ENCODE data around the gene METTL13.

Gene METTL13, protein sequence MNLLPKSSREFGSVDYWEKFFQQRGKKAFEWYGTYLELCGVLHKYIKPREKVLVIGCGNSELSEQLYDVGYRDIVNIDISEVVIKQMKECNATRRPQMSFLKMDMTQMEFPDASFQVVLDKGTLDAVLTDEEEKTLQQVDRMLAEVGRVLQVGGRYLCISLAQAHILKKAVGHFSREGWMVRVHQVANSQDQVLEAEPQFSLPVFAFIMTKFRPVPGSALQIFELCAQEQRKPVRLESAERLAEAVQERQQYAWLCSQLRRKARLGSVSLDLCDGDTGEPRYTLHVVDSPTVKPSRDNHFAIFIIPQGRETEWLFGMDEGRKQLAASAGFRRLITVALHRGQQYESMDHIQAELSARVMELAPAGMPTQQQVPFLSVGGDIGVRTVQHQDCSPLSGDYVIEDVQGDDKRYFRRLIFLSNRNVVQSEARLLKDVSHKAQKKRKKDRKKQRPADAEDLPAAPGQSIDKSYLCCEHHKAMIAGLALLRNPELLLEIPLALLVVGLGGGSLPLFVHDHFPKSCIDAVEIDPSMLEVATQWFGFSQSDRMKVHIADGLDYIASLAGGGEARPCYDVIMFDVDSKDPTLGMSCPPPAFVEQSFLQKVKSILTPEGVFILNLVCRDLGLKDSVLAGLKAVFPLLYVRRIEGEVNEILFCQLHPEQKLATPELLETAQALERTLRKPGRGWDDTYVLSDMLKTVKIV

DNA sequence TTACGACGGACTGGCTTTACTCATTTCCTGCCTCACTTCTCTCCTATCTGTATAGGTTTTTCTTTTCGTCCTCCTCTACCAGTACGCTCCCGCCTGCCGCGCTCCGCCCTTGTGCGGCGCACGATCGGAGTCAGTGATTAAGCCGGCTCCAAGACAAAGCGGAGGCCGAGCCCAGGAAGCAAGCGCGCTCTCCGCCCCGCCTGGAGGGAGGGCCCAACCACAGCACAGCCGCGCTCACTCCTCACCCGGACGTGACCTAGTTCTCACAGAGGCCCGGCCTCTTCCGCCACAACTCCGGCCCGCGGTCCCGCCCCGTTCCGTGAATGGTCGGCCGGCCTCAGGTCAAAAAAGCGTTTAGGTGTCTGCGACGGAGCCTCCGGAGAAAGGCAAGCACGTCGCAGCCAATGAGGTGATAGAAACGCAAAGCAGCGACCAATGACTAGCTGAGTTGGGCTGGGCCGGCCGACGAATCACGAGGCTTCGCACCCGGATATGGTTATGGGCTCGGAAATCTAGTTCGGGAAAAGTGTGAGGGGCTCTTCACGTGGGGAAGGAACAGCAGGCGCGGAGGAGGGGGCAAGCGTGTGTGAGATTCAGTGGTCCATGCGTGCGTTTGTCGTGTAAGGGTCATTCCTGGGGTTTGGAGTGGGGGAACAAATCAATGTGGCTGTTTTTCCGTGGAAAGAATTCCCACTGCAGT, at the start of gene METTL13:
METTL13 (plus strand) TSS at position 485 of the 700 bp plus-strand sequence. CDS start 308 bp downstream, outside the sequence.
- DNase-seq: peak; percentile 100

DNA sequence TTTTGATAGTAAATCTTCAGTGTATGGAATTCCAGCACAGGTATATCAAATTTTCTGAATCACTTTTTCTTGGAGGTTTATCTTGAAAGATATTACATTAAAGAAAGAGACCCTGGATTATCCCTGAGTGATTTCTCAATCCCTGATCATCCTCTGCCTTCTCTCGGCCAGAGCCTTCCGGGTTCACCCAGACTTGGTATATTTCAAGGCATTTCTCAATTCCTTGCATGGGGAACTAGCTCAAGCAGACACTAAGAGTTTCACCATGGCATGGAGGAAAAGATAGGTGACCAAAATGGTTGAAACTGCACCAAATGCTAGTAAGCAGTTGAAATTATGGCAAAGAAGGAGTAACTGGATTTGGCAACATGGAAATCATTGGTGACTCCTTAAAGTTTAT, 45.3 kb upstream of the METTL13 start:
- DNase-seq: no peak

DNA sequence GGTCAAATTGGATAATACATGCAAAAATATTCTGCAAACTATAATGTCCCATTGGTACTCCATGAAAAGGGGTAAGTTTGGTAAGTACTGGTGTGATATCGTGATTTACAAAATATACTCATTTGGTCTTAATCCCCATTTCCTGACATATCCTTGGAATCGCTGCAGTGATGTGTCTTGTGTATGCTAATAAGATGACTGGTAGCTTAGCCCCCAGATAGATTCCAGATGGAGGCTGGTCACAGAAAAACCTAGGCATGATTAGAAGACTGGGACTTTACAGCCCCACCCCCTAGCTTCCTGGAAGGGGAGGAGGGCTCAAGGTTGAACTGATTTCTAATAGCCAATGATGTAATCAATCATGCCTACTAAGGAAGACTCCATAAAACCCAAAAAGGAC, 42.5 kb upstream of the METTL13 start:
- DNase-seq: no peak

DNA sequence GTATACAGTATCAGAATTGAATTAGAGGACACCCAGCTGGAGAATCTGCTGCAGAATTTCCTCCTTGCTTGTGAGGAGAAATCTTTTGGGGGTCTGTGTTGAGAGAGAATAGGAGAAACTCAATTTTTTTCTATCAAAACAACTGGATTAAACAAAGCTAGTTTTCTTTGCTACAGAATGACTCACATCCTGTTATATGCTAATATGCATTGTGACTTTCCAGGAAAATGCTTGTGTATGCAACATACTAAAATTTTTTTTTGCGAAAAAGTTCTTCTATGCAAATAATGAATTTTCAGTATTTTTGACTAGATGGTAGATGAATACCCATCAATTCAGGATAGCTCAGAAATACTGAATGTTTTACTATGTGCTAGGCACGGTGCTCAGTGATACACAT, 41.8 kb upstream of the METTL13 start:
- no peak for DNase-seq

DNA sequence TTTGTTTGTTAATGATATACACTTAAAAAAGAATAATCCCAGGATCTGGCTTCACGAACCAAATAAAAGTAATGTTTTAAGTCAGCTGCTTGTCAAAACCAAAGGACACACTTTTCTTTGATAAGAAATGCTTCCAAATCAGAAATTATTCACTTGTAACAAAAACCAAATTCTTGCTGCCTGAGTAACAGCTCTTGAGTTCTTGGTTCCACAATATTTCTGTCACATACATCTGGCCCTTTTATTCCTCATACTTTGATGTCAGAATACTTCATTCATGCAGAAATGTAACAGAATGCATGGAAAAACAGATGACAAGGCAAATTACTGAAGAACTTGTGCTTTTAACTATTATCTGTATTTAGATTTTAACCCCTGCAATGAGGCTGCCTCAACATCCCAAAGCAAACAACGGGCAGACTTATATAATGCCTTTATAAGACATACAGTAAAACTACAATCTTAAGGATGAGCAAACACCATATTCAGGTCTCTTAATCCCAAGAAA, 41.0 kb upstream of the METTL13 start:
- no peak for DNase-seq

DNA sequence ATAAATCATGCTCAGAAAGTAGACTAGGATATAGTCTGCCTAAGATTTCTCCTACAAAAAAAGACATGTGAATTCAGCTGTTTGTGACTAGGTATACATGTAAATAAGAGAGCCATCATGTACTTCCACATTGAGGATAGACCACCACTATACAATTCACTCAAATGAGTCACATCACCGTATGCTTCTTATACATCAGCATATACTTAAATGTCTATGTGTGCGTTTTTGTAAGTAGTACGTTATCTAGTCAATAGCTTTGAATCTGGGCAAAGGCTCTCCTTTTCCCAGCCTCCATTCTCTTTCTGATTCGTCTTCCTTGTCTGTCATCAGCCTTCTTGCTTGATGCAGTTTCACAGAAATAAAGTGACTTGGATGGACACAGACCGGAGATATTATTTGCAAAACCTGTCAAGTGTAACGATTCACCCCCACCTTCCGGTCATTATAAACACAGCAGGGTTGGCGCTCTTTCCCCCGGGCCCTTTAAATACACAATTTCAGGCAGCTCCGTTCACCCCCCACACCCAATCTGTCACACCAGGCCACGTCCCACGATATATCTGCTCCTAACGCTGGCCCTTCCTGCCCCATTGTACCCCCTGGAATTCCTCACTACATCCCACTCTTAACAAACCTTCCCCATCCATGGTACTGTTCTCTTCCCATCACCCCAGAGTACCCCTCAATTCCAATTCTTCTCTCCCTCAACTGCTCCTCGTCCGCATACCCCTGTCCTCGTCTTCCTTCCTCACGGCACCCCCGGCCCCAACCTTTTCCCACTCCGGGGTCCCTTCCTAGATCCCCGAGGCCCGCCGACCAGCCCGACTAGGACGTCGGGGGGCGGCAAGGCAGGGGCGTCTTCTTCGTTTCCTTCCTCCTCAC, 40.2 kb upstream of the METTL13 start:
- no peak for DNase-seq

DNA sequence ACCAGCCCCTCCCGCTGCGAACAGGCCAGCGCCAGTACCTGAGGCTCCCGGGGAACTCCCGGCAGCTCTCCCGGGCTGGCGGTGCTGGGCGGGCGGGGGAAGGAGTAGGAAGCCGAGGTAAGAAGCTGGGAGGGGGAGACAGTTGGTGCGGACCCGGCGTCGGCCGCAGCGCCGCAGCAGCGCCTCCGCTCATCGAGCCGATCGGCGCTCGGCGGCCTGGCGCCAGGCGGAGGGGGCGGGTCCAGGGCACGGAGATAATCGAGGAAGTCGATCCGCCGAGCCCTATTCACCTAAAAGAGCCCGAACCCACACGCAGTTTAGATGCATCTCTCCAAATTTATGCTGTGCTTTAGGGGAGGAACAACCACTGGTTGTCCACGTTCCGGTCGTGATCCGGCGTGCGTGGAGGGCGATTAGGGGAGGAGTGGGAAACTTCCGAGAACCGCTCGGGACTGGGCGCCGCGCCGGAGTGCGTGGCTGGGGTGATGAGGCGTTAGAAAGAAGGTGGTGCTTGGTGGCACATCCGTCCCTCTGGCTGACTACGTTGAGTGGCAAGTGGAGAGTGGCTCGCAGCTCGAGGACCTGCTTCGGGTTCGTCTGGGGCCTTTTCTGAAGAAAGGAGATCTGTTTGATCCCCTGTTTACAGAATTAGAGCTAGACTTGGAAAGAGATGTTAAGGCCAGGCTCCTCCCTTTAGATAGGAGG, 39.4 kb upstream of the METTL13 start, which contains the start of gene VAMP4:
VAMP4 (minus strand) TSS at position 194 of the 705 bp plus-strand sequence. CDS start 3,651 bp downstream, outside the sequence.
- peak; percentile 88 for DNase-seq

DNA sequence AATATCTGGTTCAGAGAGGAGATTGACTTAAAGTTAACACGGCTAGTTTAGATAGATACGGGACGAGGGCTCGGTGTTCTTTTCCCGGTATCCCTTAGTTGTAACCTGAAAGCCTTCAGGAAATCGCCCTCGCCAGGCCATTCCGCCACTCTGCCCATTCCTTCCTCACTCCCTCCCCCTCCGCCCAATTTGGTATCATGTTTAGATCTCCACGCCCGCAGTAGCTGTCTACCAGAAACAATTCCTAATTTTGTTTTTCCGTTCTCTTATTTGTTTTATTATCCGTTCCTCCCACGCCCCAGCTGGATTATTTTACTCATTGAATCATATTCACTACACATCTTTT, 38.9 kb upstream of the METTL13 start:
- DNase-seq: peak; percentile 63

DNA sequence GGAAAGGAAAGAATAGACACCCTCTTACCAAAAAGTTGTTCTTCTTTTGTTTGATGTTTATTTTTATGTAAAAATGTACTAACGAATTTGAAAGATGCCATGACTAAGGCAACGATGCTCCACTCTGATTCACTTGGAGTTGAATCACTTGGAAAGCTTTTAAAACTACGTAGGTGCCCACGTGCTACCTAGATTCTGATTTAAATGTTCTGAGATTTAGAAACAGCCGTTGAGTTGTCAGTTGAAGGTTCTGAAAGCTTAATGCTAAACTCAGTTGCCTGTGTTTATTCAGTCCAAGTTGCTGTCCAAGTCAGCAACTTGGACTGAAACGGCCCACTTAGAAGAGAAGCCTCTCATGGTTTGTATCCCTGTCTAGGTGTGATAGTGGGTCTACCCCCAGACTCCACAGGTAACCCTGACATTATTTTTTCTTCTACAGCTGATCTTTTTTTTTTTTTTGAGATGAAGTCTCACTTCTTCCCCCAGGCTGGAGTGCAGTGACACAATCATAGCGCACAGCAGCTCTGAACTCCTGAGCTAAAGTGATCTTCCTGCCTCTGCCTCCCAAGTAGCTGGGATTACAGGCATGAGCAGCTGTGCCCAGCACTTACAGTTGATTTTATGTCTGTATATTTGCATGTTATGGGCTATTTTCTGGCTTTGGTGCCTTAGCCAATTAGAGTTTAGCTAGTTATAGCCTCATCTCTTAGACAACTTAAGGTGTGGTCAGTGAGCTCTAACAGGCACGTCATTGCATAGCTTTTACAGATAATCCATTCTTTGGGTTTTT, 38.2 kb upstream of the METTL13 start:
- DNase-seq: peak; percentile 40

DNA sequence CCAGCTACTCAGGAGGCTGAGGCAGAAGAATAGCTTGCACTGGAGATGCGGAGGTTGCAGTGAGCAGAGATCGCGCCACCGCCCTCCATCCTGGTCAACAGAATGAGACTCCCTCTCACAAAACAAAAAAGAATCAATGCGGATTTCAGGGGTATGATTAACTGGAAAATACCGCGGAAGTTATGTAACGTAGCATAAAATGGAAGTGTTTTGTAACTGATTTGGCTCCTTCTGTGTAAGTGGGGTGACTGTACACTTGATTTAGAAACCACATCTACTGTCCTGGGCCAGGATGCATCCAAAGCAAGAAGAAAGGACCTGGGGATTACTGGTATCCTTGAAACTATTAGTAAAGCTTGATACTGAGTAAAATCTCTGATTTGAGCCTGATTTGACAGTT, 36.5 kb upstream of the METTL13 start:
- DNase-seq: no peak

DNA sequence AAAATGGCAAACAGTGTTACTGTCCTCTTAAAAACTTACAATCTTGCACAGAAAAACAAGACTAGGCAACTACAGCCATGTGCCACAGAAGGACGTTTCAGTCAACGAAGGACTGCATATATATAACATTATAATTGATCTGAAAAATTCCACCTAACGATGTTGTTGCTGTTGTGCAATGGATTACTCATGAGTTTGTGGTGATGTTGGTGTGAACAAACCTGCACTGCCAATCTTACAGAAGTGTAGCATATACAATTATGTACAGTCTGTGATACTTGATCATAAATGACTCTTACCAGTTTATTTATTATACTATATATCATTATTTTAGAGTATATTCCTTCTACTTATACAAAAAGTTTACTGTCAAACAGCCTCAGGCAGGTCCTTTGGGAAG, 32.8 kb upstream of the METTL13 start:
- no peak for DNase-seq

DNA sequence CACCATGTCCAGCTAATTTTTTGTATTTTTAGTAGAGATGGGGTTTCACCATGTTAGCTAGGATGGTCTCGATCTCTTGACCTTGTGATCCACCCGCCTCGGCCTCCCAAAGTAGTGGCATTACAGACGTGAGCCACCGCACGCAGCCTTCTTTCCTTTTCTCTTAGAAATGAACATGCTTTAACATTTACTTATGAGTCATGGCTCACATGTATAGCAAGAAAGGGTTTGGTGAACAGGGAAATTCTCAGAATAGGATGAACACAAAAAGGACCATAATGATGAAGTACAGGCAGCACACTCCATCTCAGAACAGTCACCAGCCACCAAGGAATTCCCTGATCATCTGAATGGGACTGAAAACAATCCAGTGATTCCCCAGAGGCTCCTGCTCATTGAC, 30.2 kb upstream of the METTL13 start:
- no peak for DNase-seq

DNA sequence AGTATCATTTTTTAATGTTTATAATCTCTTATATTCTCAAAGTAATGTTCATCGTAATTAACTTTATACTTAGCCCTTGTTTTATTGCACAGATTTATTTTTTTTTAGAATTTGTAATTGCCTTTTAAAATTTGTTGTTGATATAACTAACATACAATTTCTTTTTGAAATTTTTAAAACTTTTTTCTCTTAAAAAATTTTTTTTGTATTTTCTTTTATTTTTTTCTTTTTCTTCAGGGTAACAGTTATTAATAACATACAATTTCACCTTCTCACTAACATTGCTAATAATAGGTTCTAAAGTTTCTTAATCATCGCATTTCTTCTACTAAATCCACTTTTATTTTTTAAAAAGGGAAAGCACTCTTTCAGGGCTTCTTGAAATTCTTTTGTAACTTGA, 28.3 kb upstream of the METTL13 start:
- no peak for DNase-seq

DNA sequence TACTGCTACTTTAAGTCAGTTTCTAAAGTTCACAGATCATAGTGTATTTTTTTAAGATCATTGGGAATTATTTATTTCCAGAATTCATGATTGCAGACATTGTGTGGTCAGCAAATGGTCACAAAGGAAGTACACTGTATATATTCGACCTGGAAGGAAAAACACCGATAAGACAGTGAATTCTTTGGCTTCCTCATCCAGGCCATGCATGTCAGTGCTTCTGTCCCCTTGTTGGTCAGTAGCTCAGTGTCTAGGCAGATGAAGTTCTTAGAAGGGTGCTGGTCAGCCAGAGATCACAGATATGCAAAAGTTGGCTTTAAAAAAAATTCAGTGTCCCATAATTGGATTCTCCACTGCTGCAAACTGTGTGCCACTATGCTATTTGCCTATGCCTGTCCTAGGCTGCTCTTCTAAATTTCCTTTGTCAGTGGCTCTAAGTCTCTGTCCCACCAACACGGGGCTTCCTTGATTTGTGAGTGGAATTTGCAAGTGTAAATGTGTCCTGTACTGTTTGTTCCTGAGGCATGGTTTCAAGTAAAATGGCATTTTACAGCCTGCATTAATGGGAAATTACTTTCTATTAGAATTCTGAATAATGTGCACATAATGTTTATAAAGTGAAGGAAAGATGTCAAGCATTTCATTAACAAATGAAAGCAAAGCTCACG, 27.6 kb upstream of the METTL13 start:
- no peak for DNase-seq

DNA sequence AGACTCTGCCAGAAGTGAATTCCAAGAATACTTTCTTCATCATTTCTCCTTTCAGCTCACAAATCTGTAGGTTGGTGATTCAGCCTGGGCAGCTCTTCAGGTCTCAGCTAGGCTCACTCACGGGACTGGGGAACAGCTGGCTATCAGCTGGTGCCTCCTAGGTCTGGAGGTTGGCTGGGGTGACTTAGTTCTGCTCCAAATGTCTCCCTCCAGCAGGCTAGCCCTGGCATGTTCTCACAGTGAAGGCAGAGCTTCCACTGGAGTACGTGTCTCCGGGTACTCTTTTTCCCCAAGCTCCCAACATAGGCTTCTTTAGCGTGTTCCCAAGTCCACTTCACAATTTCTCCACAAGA, 27.1 kb upstream of the METTL13 start:
- no peak for DNase-seq

DNA sequence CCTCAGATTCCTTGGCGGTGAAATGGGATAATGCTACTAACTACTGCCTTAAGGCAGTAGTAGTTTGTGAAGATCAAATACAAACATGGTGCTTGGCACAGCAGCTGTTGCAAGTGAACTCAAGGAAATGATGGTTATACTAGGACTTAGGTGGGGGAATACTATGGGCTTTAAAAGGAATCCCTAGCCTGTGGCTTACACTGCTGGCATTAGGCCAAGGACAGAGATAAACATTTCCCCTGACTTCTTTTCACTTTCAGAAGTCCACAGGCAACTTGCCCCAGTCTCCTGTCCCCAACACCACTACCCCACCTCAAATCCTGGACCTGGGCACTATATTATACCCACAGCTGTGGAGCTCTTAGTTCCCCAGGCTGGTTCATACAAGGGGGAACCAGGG, 26.5 kb upstream of the METTL13 start:
- DNase-seq: no peak

DNA sequence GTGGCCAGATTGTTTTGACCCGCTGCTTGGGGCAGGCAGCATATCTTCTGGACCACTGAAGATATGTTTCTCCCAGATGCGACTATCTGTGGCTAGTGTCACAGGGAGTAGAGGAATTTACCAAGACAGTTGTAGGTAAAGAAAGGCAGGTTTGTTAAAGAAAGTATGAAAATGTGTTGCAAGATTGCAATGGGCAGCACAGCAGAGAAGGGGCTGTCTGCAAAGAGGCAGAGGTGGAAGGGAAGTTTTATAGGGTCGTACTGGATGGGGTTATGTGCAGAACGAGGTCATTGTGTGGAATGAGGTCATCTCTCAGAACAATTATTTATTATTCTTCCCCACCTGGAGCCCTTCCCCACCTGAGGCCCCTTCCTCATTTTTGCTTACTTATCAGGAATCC, 24.6 kb upstream of the METTL13 start:
- no peak for DNase-seq

DNA sequence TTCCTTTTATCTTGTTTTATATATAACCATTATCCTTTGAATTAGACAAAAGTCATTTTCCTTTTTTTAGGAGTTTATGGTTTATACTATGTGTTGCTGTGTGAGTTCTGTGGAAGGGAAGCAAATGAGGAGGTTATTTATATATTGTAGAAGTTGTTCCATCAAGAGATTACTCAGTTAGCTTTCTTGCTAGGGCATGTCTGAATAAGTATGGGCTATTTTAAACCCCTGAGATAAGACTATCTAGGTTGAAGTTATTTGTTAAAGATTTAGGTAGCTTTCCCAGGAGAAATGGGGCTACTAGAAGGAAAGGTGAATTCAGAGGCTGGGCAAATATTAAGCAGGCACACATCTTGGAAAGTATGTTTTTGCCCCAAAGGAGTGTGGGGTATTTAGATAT, 23.4 kb upstream of the METTL13 start:
- no peak for DNase-seq

DNA sequence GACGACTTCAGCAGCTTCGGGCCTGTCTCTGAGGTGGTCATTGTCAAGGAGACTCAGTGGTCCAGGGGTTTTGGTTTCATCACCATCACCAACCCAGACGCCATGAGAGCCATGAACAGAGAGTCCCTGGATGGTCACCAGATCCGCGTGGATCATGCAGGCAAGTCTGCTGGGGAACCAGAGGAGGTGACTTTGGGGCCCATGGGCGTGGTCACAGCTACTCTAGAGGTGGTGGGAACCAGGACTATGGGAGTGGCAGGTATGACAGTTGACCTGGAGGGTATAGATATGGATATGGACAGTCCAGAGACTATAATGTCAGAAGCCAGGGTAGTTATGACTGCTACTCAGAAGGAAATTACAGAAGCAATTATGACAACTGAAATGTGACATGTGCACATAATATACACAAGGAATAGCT, 19.3 kb upstream of the METTL13 start:
- no peak for DNase-seq

DNA sequence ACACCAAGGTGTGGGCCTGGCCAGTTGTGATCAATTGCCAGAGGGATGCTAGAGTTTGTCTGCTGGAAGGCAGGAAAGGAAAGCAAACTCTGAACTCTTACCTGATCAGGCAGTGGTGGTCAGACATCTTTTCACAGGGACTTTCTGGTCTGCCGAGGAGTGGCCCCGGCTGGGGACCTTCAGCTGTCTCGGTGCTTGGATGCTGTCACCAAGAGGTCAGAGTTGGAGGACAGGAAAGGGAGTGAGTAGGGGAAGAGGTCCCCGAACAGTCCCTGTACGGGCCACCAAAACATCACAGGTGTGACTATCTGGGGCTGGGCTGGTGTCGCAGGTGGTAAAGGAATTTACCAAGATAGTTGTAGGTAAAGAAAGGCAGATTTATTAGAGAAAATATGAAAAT, 17.7 kb upstream of the METTL13 start:
- no peak for DNase-seq

DNA sequence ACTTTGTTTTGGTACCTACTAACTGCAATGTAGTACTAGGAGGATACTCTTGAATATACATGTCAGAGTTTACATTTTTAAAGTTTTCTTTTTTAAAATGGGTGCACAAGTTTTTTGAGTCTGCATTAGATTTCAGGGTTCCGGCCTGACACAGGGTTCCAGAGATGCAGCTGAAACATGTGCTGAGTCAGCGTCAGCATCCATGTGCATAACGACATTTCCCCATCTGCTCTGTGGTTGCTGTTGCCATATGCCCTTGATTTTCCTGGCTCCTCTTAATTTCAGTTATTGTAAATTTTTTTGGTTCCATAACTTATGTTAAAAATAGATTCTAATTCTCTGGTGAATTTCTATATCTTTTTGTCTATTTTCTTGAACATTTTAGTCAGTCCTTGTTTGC, 12.3 kb upstream of the METTL13 start:
- no peak for DNase-seq

All from kidney glomerular epithelial cell (primary cell).